ENCODE measurements around the gene ARF4.
A peak's percentile ranks its signal among the peaks of the same experiment; 100 is the strongest.
"Not testable (repeated sequence)": the region's sequence is repeated elsewhere in the genome, so short reads cannot be mapped to it uniquely, and the experiment has no call there.

The ARF4 gene

GRCh38 chr3:57597127-57597923 lies at the start of gene ARF4:
Gene ARF4 (minus strand): TSS chr3:57597344. CDS start chr3:57597140, 204 bp downstream.
- peak; percentile 96 to 99 (median 98) for DNase-seq (ENCODE audit: low read depth in 2 of 3, low spot score in 1 of 3)

GRCh38 chr3:57646723-57647122 lies 49.6 kb upstream of the ARF4 start:
- no peak for DNase-seq (ENCODE audit: low read depth in 2 of 3, low spot score in 1 of 3)

GRCh38 chr3:57644740-57645139 lies 47.6 kb upstream of the ARF4 start:
- no peak for DNase-seq (ENCODE audit: low read depth in 2 of 3, low spot score in 1 of 3)

GRCh38 chr3:57637391-57637790 lies 40.2 kb upstream of the ARF4 start:
- DNase-seq (ENCODE audit: low read depth in 2 of 3, low spot score in 1 of 3) = no peak

GRCh38 chr3:57634259-57634658 lies 37.1 kb upstream of the ARF4 start:
- not testable (repeated sequence) for DNase-seq (ENCODE audit: low read depth in 2 of 3, low spot score in 1 of 3)

GRCh38 chr3:57627976-57628375 lies 30.8 kb upstream of the ARF4 start:
- no peak for DNase-seq (ENCODE audit: low read depth in 2 of 3, low spot score in 1 of 3)

GRCh38 chr3:57624801-57625200 lies 27.7 kb upstream of the ARF4 start:
- DNase-seq (ENCODE audit: low read depth in 2 of 3, low spot score in 1 of 3) = no peak

- no peak for DNase-seq (ENCODE audit: low read depth in 2 of 3, low spot score in 1 of 3)
Observed at GRCh38 chr3:57622362-57622761, 25.2 kb upstream of the ARF4 start.

GRCh38 chr3:57617739-57618138 lies 20.6 kb upstream of the ARF4 start:
- DNase-seq (ENCODE audit: low read depth in 2 of 3, low spot score in 1 of 3) = no peak

GRCh38 chr3:57616233-57616632 lies 19.1 kb upstream of the ARF4 start:
- no peak for DNase-seq (ENCODE audit: low read depth in 2 of 3, low spot score in 1 of 3)

- not testable (repeated sequence) for DNase-seq (ENCODE audit: low read depth in 2 of 3, low spot score in 1 of 3)
Observed at GRCh38 chr3:57611870-57612269, 14.7 kb upstream of the ARF4 start.

- DNase-seq (ENCODE audit: low read depth in 2 of 3, low spot score in 1 of 3) = no peak
Observed at GRCh38 chr3:57605683-57606082, 8.5 kb upstream of the ARF4 start.

GRCh38 chr3:57604971-57605370 lies 7.8 kb upstream of the ARF4 start:
- no peak for DNase-seq (ENCODE audit: low read depth in 2 of 3, low spot score in 1 of 3)

- DNase-seq (ENCODE audit: low read depth in 2 of 3, low spot score in 1 of 3) = no peak
Observed at GRCh38 chr3:57600195-57600594, 3.1 kb upstream of the ARF4 start.

- no peak for DNase-seq (ENCODE audit: low read depth in 2 of 3, low spot score in 1 of 3)
Observed at GRCh38 chr3:57598765-57599360, 1.7 kb upstream of the ARF4 start.

- peak; percentile 33 to 44 (median 38) for DNase-seq (ENCODE audit: low read depth in 2 of 3, low spot score in 1 of 3)
Observed at GRCh38 chr3:57596495-57597126, 533 bp downstream of the ARF4 start.

GRCh38 chr3:57594576-57594975 lies 2.6 kb downstream of the ARF4 start:
- no peak for DNase-seq (ENCODE audit: low read depth in 2 of 3, low spot score in 1 of 3)

- DNase-seq (ENCODE audit: low read depth in 2 of 3, low spot score in 1 of 3) = no peak
Observed at GRCh38 chr3:57594144-57594543, 3.0 kb downstream of the ARF4 start.

- no peak for DNase-seq (ENCODE audit: low read depth in 2 of 3, low spot score in 1 of 3)
Observed at GRCh38 chr3:57592306-57592705, 4.8 kb downstream of the ARF4 start.

GRCh38 chr3:57587905-57588304 lies 9.2 kb downstream of the ARF4 start:
- DNase-seq (ENCODE audit: low read depth in 2 of 3, low spot score in 1 of 3) = no peak

GRCh38 chr3:57586778-57587177 lies 10.4 kb downstream of the ARF4 start:
- no peak for DNase-seq (ENCODE audit: low read depth in 2 of 3, low spot score in 1 of 3)

- no peak for DNase-seq (ENCODE audit: low read depth in 2 of 3, low spot score in 1 of 3)
Observed at GRCh38 chr3:57583544-57583943, 13.6 kb downstream of the ARF4 start.

All from stimulated activated CD4-positive, alpha-beta T cell treated with anti-CD3 and anti-CD28 coated beads, Interleukin-12 subunit alpha, Interleukin-12 subunit beta, amount 100 ng/mL, for 48 hours (primary cell).